Endothelial cell of umbilical vein (primary cell): ENCODE data around the gene SLC44A5. TPM values are rescaled to one million over a fixed set of nuclear protein-coding genes. Genes with fewer than 3 reads are reported as not detected.

Source experiments
- BruUV-seq: library from RNA; stranded (reverse); fragments of 400-500 nt; replicated peaks from 2 replicates; lab custom pipeline; 2021; lab: Mats Ljungman, UMichigan
- CTCF ChIA-PET: fragments of 300-600, 350-600 bp; sonication (Branson Sonifier 250); formaldehyde crosslinking; loops from one replicate; lab custom pipeline; 2021; ENCODE audit warnings: antibody characterized with exemption, inconsistent platforms; lab: Charles Lee
- POLR2A ChIA-PET: fragments of 300-600, 350-600 bp; sonication (Branson Sonifier 250); formaldehyde crosslinking; loops from one replicate; lab custom pipeline; 2021; ENCODE audit warnings: antibody characterized with exemption, inconsistent platforms; lab: Charles Lee
- DNase-seq: peaks from one replicate; pipeline ENCODE4 v3.0.0-alpha.2; 2011; ENCODE audit warnings: low read depth, low spot score
- FAIRE-seq: peaks from 2 replicates; lab custom pipeline; 2011; peaks lifted over from hg19 to GRCh38; lab: Jason Lieb, UNC
- H2AFZ ChIP-seq: 2 replicates; pipeline ENCODE4 v1.6.0; 2012; ENCODE audit warnings: low read depth, low read length, control low read depth, inconsistent platforms
- H3K27ac ChIP-seq: 2 replicates; pipeline ENCODE4 v1.5.1; 2011; ENCODE audit warnings: low read depth, mild to moderate bottlenecking, control low read depth, low read length, moderate library complexity; ENCODE audit not compliant: insufficient read depth
- H3K27me3 ChIP-seq, 2 experiments: 2 replicates each; pipeline versions ENCODE4 v1.6.0 to v1.6.1; 2011; ENCODE audit warnings: low read length in 2 of 2, mixed read lengths in 1 of 2; ENCODE audit not compliant: control insufficient read depth in 2 of 2, insufficient read depth in 2 of 2
- H3K36me3 ChIP-seq, 2 experiments: 2 replicates in 1 of 2; 3 replicates in 1 of 2; pipeline ENCODE4 v1.5.1; 2011; ENCODE audit warnings: low read length in 2 of 2, mild to moderate bottlenecking in 1 of 2, moderate library complexity in 1 of 2; ENCODE audit not compliant: control insufficient read depth in 2 of 2, insufficient read depth in 2 of 2; ENCODE audit errors: extremely low read depth in 1 of 2
- H3K4me1 ChIP-seq: 3 replicates; pipeline ENCODE4 v1.5.1; 2011; ENCODE audit warnings: mild to moderate bottlenecking, low read length; ENCODE audit not compliant: control insufficient read depth, insufficient read depth; ENCODE audit errors: extremely low read depth
- H3K4me2 ChIP-seq: 2 replicates; pipeline ENCODE4 v1.6.1; 2011; ENCODE audit warnings: low read length, control low read depth, mixed read lengths; ENCODE audit not compliant: insufficient read depth
- H3K4me3 ChIP-seq, 3 experiments: fragments of 200-600 bp in 1 of 3; sonication (generic), shearing (Covaris generic) in 1 of 3; replicated peaks in 1 of 3; 2 replicates each; pipeline ENCODE4 v1.5.1; 2011 to 2016; ENCODE audit warnings: control low read depth in 3 of 3, low read length in 3 of 3, mild to moderate bottlenecking in 2 of 3, inconsistent platforms in 1 of 3, low read depth in 1 of 3, moderate library complexity in 1 of 3; ENCODE audit not compliant: insufficient read depth in 1 of 3
- H3K79me2 ChIP-seq: 2 replicates; pipeline ENCODE4 v1.6.0; 2012; ENCODE audit warnings: low read length, inconsistent platforms; ENCODE audit not compliant: control insufficient read depth, insufficient read depth
- H3K9ac ChIP-seq: replicated peaks from 2 replicates; pipeline ENCODE3; 2011; ENCODE audit warnings: low read length, control low read depth; ENCODE audit not compliant: insufficient read depth; ENCODE audit errors: extremely low read depth
- H3K9me1 ChIP-seq: replicated peaks from 3 replicates; pipeline ENCODE4 v1.6.0; 2011; ENCODE audit warnings: mild to moderate bottlenecking, low read length; ENCODE audit not compliant: control insufficient read depth, insufficient read depth; ENCODE audit errors: extremely low read depth
- H3K9me3 ChIP-seq: replicated peaks from 2 replicates; pipeline ENCODE4 v1.5.1; 2012; ENCODE audit warnings: low read length, inconsistent platforms; ENCODE audit not compliant: control insufficient read depth, insufficient read depth
- H4K20me1 ChIP-seq: replicated peaks from 2 replicates; pipeline ENCODE3; 2011; ENCODE audit warnings: mild to moderate bottlenecking, low read length; ENCODE audit not compliant: control insufficient read depth, insufficient read depth; ENCODE audit errors: extremely low read depth
- EZH2 ChIP-seq: IDR thresholded peaks from 2 replicates; pipeline ENCODE4 v1.6.1; 2012; ENCODE audit warnings: borderline replicate concordance, low read depth, mild to moderate bottlenecking, moderate library complexity, low read length, inconsistent platforms; ENCODE audit not compliant: severe bottlenecking
- FOS ChIP-seq: IDR thresholded peaks from 2 replicates; pipeline ENCODE4 v1.6.1; 2011; ENCODE audit warnings: mild to moderate bottlenecking, low read length, moderate library complexity, borderline replicate concordance; ENCODE audit not compliant: insufficient read depth
- GATA2 ChIP-seq: IDR thresholded peaks from 2 replicates; pipeline ENCODE4 v1.7.0; 2011; ENCODE audit warnings: low read depth, mild to moderate bottlenecking, moderate library complexity, mixed read lengths, low read length; ENCODE audit not compliant: insufficient read length, insufficient read depth
- JUN ChIP-seq: IDR thresholded peaks from 2 replicates; pipeline ENCODE4 v1.6.1; 2011; ENCODE audit warnings: borderline replicate concordance, low read depth; ENCODE audit not compliant: insufficient read length, insufficient read depth
- MYC ChIP-seq: IDR thresholded peaks from one replicate; pipeline ENCODE4 v1.6.1; 2011; ENCODE audit warnings: mild to moderate bottlenecking, low read depth, low read length
- POLR2A ChIP-seq: IDR thresholded peaks from 2 replicates; pipeline ENCODE4 v1.6.1; 2012; ENCODE audit warnings: low read depth, mild to moderate bottlenecking, control low read depth, low read length
- POLR2AphosphoS5 ChIP-seq: IDR thresholded peaks from 2 replicates; pipeline ENCODE4 v1.6.1; 2012; ENCODE audit warnings: low read depth, mild to moderate bottlenecking, control low read depth, low read length, moderate library complexity; ENCODE audit not compliant: insufficient read depth
- dilution Hi-C: fragments of 300-500 bp; cut with MboI; formaldehyde crosslinking; loops from one replicate; pipeline ENCODE4 v1.15.0; 2019; ENCODE audit warnings: low sequenced_read_pairs; ENCODE audit not compliant: extremely low pct_ligation_motif_present
- intact Hi-C: fragments of 100-400 bp; cut with micrococcal nuclease; formaldehyde crosslinking; loops from one replicate; pipeline ENCODE4 v1.10.0; 2022
- polyA plus RNA-seq, 4 experiments: library from polyadenylated mRNA; depleted of rRNA in 3 of 4; stranded (reverse) in 3 of 4; unstranded in 1 of 4; fragments of >200 nt; gene quantifications; 2 replicates each; pipeline versions ENCODE4 v1.2.1 to v1.2.3, GENCODE V29; 2011 to 2012; ENCODE audit warnings: missing spikeins in 1 of 4
- total RNA-seq: library from RNA; stranded (reverse); gene quantifications from 2 replicates; pipeline ENCODE4 v1.2.3, GENCODE V29; 2021
- TF ChIP-seq, protein P1 (sequence below), 2 donors: IDR thresholded peaks; 1 replicate in 1 of 2; 2 replicates in 1 of 2; pipeline ENCODE4 v1.5.1; 2011; ENCODE audit warnings: low read length in 2 of 2, mild to moderate bottlenecking in 2 of 2, moderate library complexity in 2 of 2, control low read depth in 1 of 2, inconsistent platforms in 1 of 2, low read depth in 1 of 2; ENCODE audit not compliant: insufficient read depth in 1 of 2; ENCODE audit errors: extremely low read depth in 1 of 2
- TF ChIP-seq, protein P2 (sequence below): IDR thresholded peaks from 2 replicates; pipeline ENCODE4 v1.6.1; 2011; ENCODE audit not compliant: insufficient read depth, insufficient read length

The SLC44A5 gene
- total and polyA plus RNA-seq, 2 donors (not counting 3 experiments of a cell fraction or from before 2014, with no cell fraction given): 1.6 to 3.2 TPM

DNA sequence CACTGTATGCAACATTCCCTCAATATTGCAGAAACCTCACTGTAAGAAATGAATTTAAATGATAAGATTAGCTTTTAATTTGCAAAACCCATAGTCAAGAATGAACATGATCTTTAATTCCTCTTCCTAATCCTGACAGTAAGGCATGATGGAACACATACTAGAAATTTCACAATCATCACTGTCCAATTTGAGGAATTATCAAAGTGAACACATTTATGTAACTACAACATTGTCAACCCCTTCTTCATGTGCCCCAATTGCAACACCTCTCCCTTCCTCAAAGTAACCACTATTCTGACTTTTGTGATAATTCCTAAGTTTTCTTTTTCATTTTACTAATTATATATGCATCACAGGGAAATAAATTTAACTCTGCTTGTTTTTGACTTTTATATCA is 373.6 kb downstream of the SLC44A5 start:
- CTCF ChIA-PET: no interaction called here
- Histone ChIP-seq H3K4me1 (peaks cover 4% of the 10 kb centered on the region), H3K27ac (no peak overlapping the region), H3K27me3 (no peaks in the 10 kb centered on the region), H3K9me1 (no peaks in the 10 kb centered on the region), H3K4me3 (no peak overlapping the region), H3K9ac (no peak overlapping the region), H3K4me2 (no peak overlapping the region), H3K36me3 (no peaks in the 10 kb centered on the region), H4K20me1 (no peaks in the 10 kb centered on the region), H3K9me3 (no peaks in the 10 kb centered on the region), H3K79me2 (no peaks in the 10 kb centered on the region), H2AFZ (no peak overlapping the region)
- no TSS peak for BruUV-seq
- POLR2A ChIA-PET: no interaction called here
- FAIRE-seq: no peak
- intact Hi-C loops: no loop called here
- DNase-seq: no peak
- TF ChIP-seq, protein P1, sequence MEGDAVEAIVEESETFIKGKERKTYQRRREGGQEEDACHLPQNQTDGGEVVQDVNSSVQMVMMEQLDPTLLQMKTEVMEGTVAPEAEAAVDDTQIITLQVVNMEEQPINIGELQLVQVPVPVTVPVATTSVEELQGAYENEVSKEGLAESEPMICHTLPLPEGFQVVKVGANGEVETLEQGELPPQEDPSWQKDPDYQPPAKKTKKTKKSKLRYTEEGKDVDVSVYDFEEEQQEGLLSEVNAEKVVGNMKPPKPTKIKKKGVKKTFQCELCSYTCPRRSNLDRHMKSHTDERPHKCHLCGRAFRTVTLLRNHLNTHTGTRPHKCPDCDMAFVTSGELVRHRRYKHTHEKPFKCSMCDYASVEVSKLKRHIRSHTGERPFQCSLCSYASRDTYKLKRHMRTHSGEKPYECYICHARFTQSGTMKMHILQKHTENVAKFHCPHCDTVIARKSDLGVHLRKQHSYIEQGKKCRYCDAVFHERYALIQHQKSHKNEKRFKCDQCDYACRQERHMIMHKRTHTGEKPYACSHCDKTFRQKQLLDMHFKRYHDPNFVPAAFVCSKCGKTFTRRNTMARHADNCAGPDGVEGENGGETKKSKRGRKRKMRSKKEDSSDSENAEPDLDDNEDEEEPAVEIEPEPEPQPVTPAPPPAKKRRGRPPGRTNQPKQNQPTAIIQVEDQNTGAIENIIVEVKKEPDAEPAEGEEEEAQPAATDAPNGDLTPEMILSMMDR (IDR thresholded peaks at IDR 0.05; ENCODE audit: extremely low read depth in 1 of 2, insufficient read depth in 1 of 2, low read depth in 1 of 2, low read length in 2 of 2): no peak
- TF ChIP-seq JUN (no peak), POLR2A (no peak), EZH2 (no peak), GATA2 (no peak), MYC (no peak), POLR2AphosphoS5 (no peak), FOS (no peak)
- TF ChIP-seq, protein P2, sequence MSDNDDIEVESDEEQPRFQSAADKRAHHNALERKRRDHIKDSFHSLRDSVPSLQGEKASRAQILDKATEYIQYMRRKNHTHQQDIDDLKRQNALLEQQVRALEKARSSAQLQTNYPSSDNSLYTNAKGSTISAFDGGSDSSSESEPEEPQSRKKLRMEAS: no peak
- dilution Hi-C loops: no loop called here
